A375 (cell line): ENCODE measurements around the gene ZFP36L1. TPM values are rescaled to one million over a fixed set of nuclear protein-coding genes. Genes with fewer than 3 reads are reported as not detected.

Source experiments
- total RNA-seq: library from RNA; depleted of rRNA; stranded (reverse); fragments of >200 nt; shearing (Covaris generic); gene quantifications from 2 replicates; pipeline ENCODE4 v1.2.3, GENCODE V29; 2014; rRNA removed

ZFP36L1 gene
- 60.6 and 81.7 TPM in 2 replicates for total RNA-seq

DNA sequence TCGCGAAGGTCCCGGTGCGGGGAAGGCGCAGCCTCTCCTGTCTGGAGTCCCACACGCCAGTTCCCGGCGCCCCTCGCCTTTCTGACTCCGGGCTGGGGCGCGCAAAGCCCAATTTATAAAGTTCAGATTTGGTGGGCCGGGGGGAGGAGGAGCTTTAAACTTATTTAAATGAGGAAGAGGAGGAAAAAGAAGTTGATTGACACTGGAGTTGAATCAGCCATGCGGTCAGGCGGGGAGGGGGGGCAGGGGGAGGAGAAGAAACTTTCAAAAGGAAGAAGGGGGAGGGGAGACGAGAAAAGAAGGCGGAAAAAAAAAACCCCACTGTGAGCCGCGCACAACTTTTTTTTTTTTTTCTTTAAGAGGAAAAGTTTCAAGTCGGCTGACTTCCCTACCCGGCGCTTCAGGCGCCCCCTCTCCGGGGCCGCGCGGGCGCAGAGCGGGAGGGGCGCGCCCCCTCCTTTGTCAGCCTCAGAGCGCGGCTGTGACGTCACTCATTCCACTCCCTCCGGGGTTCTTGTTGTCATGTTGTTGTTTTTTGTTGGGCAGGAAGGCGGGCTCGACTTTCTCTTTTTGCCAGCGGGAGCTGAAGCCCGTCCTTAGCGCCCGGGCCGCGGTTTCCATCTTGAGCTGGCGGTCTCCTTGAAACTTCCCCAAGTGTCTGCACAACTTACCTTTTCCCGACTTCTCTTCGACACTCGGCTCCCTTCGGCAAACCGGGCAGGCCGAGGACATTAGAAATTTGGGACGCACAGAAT, at the start of gene ZFP36L1:
Gene ZFP36L1 (minus strand): TSS at position 89 of the 755 bp plus-strand sequence. CDS start 129 bp downstream, outside the sequence.

Other genes with a start within 250 kb of the ZFP36L1 start
- gene ACTN1, start 186.2 kb upstream of the ZFP36L1 start, total RNA-seq: 193 and 212 TPM in 2 replicates